Measurements from ENCODE around the gene KLHL1.

- TF ChIP-seq CTCF (IDR thresholded peaks at IDR 0.05) (no peak), POLR2A (IDR thresholded peaks at IDR 0.05) (no peak)
Observed at GRCh38 chr13:70104481-70104880, 3.8 kb downstream of the KLHL1 start.

Data from uterus (tissue), 2 donors.